ENCODE measurements around the gene SEPTIN12. TPM values are rescaled to one million over a fixed set of nuclear protein-coding genes. Genes with fewer than 3 reads are reported as not detected.

The SEPTIN12 gene
- total and polyA plus RNA-seq, 10 of the 15 experiments (the other 5 are each of a cell fraction or from before 2014, with no cell fraction given), result not detected

GRCh38 chr16:4768549-4769305 lies 19.4 kb downstream of the SEPTIN12 start:
- Histone ChIP-seq H3K36me3 (ENCODE audit: control insufficient read depth in 2 of 2, insufficient read depth in 2 of 2, low read length in 1 of 2) (peaks cover 0 to 4% of the 10 kb centered on the region in 2 experiments; a peak in 2 of 4 replicates), H3K9ac (ENCODE audit: control insufficient read depth, insufficient read depth, low read length) (peak overlapping the region; percentile 64), H4K20me1 (ENCODE audit: control insufficient read depth, insufficient read depth) (no peaks in the 10 kb centered on the region), H3K27ac (ENCODE audit: control insufficient read depth, insufficient read depth) (peak overlapping the region; percentile 9), H3K4me2 (ENCODE audit: control insufficient read depth, insufficient read depth) (peak overlapping the region; percentile 69), H3K27me3 (replicated peaks in 1 of 2; ENCODE audit: control insufficient read depth in 2 of 2, insufficient read depth in 2 of 2, low read length in 1 of 2) (no peaks in the 10 kb centered on the region), H3K9me3 (replicated peaks; ENCODE audit: control insufficient read depth, insufficient read depth, low read length) (no peaks in the 10 kb centered on the region), H2AFZ (ENCODE audit: control insufficient read depth, low read depth, low read length) (peak overlapping the region; percentile 80), H3K4me3 (peak overlapping the region; percentile 91), H3K4me1 (ENCODE audit: control insufficient read depth, insufficient read depth, low read length) (peaks cover 8% of the 10 kb centered on the region; the same call in 1 of the 2 replicates), H3K79me2 (ENCODE audit: control insufficient read depth, insufficient read depth, low read length) (peaks cover 18% of the 10 kb centered on the region)
- ChIA-PET RAD21 (ENCODE audit: unreplicated experiment) (interaction anchor here (0.6 to 2.0 kb wide), 4 partner anchors 17 to 34 kb away, joined by 3 to 18 read pairs (median 4); partner anchors contain the start of genes ANKS3 and DNAAF8), POLR2A (interaction anchor here (0.6 to 2.8 kb wide), 8 partner anchors 9 to 693 kb away, joined by 3 to 15 read pairs (median 4); partner anchors contain the start of genes ANKS3 and DNAAF8), CTCF (interaction anchor here (0.9 to 1.4 kb wide), 4 partner anchors 32 to 515 kb away, joined by 3 to 7 read pairs (median 3); partner anchors contain the start of genes DNAAF8 and ROGDI), SMC1A (ENCODE audit: uncharacterized antibody, unreplicated experiment) (interaction anchor here (0.6 to 3.4 kb wide), 5 partner anchors 32 to 83 kb away, joined by 3 to 15 read pairs (median 3); partner anchors contain the start of genes ANKS3, DNAAF8 and ROGDI)
- 16% methylated on average over 46 of the region's 48 CpGs for WGBS (ENCODE audit: insufficient coverage, insufficient replicate concordance, low lambda C conversion rate, missing lambda C conversion rate)
- intact Hi-C loops (cut with micrococcal nuclease; ENCODE audit: unreplicated experiment) (loop anchor here (2.0 kb wide), 3 partner anchors 34 to 78 kb away; partner anchors contain the start of genes ANKS3, DNAAF8, GLYR1 and ROGDI), in situ Hi-C loops (cut with MboI) (no loop called here)
- FAIRE-seq, result peak; percentile 81
- peak; percentile 84 for ATAC-seq
- no TSS peak for BruUV-seq (replicated peaks)
- peak; percentile 76 for DNase-seq (ENCODE audit: low read depth, low spot score)
- TF ChIP-seq KAT2A (conservative IDR thresholded peaks at IDR 0.05; ENCODE audit: control insufficient read depth, low read depth, low read length) (no peak), NR2F1 (conservative IDR thresholded peaks at IDR 0.05) (no peak), RAD21 (IDR thresholded peaks at IDR 0.05; ENCODE audit: insufficient read depth, low read depth, low read length) (no peak), SMAD1 (IDR thresholded peaks at IDR 0.05; ENCODE audit: low read depth, partially characterized antibody) (no peak), IRF5 (IDR thresholded peaks at IDR 0.05; ENCODE audit: borderline replicate concordance) (no peak), IKZF2 (IDR thresholded peaks at IDR 0.05) (peak; percentile 88 to 91), BHLHE40 (IDR thresholded peaks at IDR 0.05; ENCODE audit: borderline replicate concordance in 1 of 2, low read depth in 2 of 2, low read length in 1 of 2) (peak in 1 of 2 experiments; percentile 5; a peak in 2 of 4 replicates), CREB1 (IDR thresholded peaks at IDR 0.05; ENCODE audit: low read depth) (peak; percentile 19; the same call in 1 of the 2 replicates), ATF3 (IDR thresholded peaks at IDR 0.05; ENCODE audit: borderline replicate concordance, extremely low read depth, low read depth, low read length) (no peak), EGR1 (IDR thresholded peaks at IDR 0.05; ENCODE audit: borderline replicate concordance in 1 of 2, low read depth in 2 of 2, low read length in 2 of 2) (no peak), ZNF592 (IDR thresholded peaks at IDR 0.05) (no peak), CEBPB (IDR thresholded peaks at IDR 0.05; ENCODE audit: borderline replicate concordance in 1 of 2, low read depth in 2 of 2, low read length in 2 of 2) (no peak)
